ENCODE measurements around the gene CATSPER3.

DNA sequence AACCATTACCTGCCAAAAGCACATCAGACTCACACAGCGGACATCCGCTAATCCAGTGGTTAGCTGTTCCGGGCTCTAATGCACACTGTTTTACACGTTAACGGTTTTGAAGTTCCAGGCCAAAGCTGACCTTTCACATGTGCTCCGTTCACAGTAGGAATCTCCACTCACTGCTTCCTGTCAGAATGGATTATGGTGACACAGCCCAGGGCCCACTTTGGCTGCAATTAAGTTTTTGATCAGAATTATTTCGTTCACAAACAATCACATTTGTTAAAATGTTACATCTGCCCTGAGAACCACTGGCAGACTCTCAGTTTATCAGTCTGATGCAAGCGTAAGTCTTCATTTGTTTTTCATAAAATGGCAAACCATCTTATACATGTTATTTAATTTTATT lies 30.2 kb upstream of the CATSPER3 start:
- TF ChIP-seq, protein P1, sequence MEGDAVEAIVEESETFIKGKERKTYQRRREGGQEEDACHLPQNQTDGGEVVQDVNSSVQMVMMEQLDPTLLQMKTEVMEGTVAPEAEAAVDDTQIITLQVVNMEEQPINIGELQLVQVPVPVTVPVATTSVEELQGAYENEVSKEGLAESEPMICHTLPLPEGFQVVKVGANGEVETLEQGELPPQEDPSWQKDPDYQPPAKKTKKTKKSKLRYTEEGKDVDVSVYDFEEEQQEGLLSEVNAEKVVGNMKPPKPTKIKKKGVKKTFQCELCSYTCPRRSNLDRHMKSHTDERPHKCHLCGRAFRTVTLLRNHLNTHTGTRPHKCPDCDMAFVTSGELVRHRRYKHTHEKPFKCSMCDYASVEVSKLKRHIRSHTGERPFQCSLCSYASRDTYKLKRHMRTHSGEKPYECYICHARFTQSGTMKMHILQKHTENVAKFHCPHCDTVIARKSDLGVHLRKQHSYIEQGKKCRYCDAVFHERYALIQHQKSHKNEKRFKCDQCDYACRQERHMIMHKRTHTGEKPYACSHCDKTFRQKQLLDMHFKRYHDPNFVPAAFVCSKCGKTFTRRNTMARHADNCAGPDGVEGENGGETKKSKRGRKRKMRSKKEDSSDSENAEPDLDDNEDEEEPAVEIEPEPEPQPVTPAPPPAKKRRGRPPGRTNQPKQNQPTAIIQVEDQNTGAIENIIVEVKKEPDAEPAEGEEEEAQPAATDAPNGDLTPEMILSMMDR (IDR thresholded peaks at IDR 0.05): no peak
- TF ChIP-seq ZFX (IDR thresholded peaks at IDR 0.05; ENCODE audit: borderline replicate concordance): no peak

All from 22Rv1 (cell line).